GM12878 (cell line): ENCODE results near the gene DLD. TPM values are rescaled to one million over a fixed set of nuclear protein-coding genes. Genes with fewer than 3 reads are reported as not detected.

ENCODE experiments used
- ATAC-seq: fragments of 200-7000 bp; cut with Tn5 transposase; 3 replicates; pipeline ENCODE4 v1.9.1; 2020; ENCODE audit warnings: mild to moderate bottlenecking, moderate library complexity
- BruUV-seq: library from RNA; stranded (reverse); fragments of 400-500 nt; replicated peaks from 2 replicates; lab custom pipeline; 2021; lab: Mats Ljungman, UMichigan
- CTCF ChIA-PET: fragments of 300-600 bp; sonication (Branson Sonifier 250); formaldehyde crosslinking; extraction: SDS; loops from one replicate; lab custom pipeline; 2021; ENCODE audit warnings: inconsistent platforms; lab: Yijun Ruan, JAX
- POLR2A ChIA-PET: fragments of 350-600 bp; formaldehyde crosslinking; extraction: SDS; loops from one replicate; lab custom pipeline; 2021; ENCODE audit warnings: inconsistent platforms; lab: Charles Lee
- RAD21 ChIA-PET: fragments of 300-600 bp; sonication (Branson Sonifier 250); formaldehyde crosslinking; loops from one replicate; lab custom pipeline; 2023; ENCODE audit warnings: antibody characterized with exemption; ENCODE audit not compliant: unreplicated experiment; lab: Charles Lee
- SMC1A ChIA-PET: fragments of 300-600 bp; sonication (Branson Sonifier 250); formaldehyde crosslinking; loops from one replicate; lab custom pipeline; 2023; ENCODE audit not compliant: unreplicated experiment, uncharacterized antibody; lab: Charles Lee
- DNase-seq: peaks from one replicate; pipeline ENCODE4 v3.0.0-alpha.2; 2011; ENCODE audit warnings: low read depth, low spot score
- FAIRE-seq: peaks from 3 replicates; lab custom pipeline; 2011; peaks lifted over from hg19 to GRCh38; lab: Jason Lieb, UNC
- H2AFZ ChIP-seq: 2 replicates; pipeline ENCODE4 v1.6.0; 2011; ENCODE audit warnings: low read depth, low read length, control low read depth; ENCODE audit not compliant: control insufficient read depth
- H3K27ac ChIP-seq: 2 replicates; pipeline ENCODE4 v1.5.1; 2011; ENCODE audit warnings: control low read depth; ENCODE audit not compliant: control insufficient read depth, insufficient read depth
- H3K27me3 ChIP-seq, 2 experiments: replicated peaks in 1 of 2; 2 replicates each; pipeline versions ENCODE4 v1.6.0 to v1.6.1; 2011; ENCODE audit warnings: low read length in 1 of 2; ENCODE audit not compliant: control insufficient read depth in 2 of 2, insufficient read depth in 2 of 2
- H3K36me3 ChIP-seq, 2 experiments: 2 replicates each; pipeline ENCODE4 v1.5.1; 2011; ENCODE audit warnings: low read length in 1 of 2; ENCODE audit not compliant: control insufficient read depth in 2 of 2, insufficient read depth in 2 of 2
- H3K4me1 ChIP-seq: 2 replicates; pipeline ENCODE4 v1.6.1; 2011; ENCODE audit warnings: mild to moderate bottlenecking, low read length, moderate library complexity, mixed read lengths; ENCODE audit not compliant: control insufficient read depth, insufficient read depth
- H3K4me2 ChIP-seq: 2 replicates; pipeline ENCODE4 v1.6.0; 2011; ENCODE audit warnings: control low read depth; ENCODE audit not compliant: control insufficient read depth, insufficient read depth
- H3K4me3 ChIP-seq: fragments of 200-600 bp; sonication (generic); 2 replicates; pipeline ENCODE4 v1.5.1; 2016
- H3K79me2 ChIP-seq: 2 replicates; pipeline ENCODE4 v1.6.0; 2011; ENCODE audit warnings: low read length; ENCODE audit not compliant: control insufficient read depth, insufficient read depth
- H3K9ac ChIP-seq: 2 replicates; pipeline ENCODE4 v1.8.0; 2011; ENCODE audit warnings: low read length, control low read depth, mixed read lengths; ENCODE audit not compliant: control insufficient read depth, insufficient read depth
- H3K9me3 ChIP-seq: replicated peaks from 3 replicates; pipeline ENCODE4 v1.5.1; 2011; ENCODE audit warnings: mild to moderate bottlenecking, low read length; ENCODE audit not compliant: control insufficient read depth, insufficient read depth
- H4K20me1 ChIP-seq: 2 replicates; pipeline ENCODE4 v1.6.0; 2011; ENCODE audit not compliant: control insufficient read depth, insufficient read depth
- BACH1 ChIP-seq: fragments of 450-650 bp; IDR thresholded peaks from 2 replicates; pipeline ENCODE4 v1.6.1; 2017; ENCODE audit warnings: mild to moderate bottlenecking, borderline replicate concordance
- BCL11A ChIP-seq: IDR thresholded peaks from 2 replicates; pipeline ENCODE4 v1.6.1; 2011; ENCODE audit warnings: low read depth, low read length
- CBFB ChIP-seq: IDR thresholded peaks from 2 replicates; pipeline ENCODE4 v1.6.1; 2016; ENCODE audit warnings: antibody characterized with exemption, low read depth
- CBX3 ChIP-seq: fragments of 200-600 bp; sonication (generic); IDR thresholded peaks from 2 replicates; pipeline ENCODE4 v1.6.1; 2016; ENCODE audit warnings: low read depth, borderline replicate concordance
- CBX5 ChIP-seq: sonication (generic); IDR thresholded peaks from 2 replicates; pipeline ENCODE4 v1.6.1; 2016; ENCODE audit warnings: low read depth, moderate library complexity, mild to moderate bottlenecking, inconsistent platforms
- HCFC1 ChIP-seq: fragments of 150-350 bp; IDR thresholded peaks from 2 replicates; pipeline ENCODE4 v1.6.1; 2014; ENCODE audit warnings: low read length
- LARP7 ChIP-seq: fragments of 450-650 bp; IDR thresholded peaks from 2 replicates; pipeline ENCODE4 v1.6.1; 2017; ENCODE audit warnings: mild to moderate bottlenecking
- MEF2B ChIP-seq: fragments of 450-650 bp; IDR thresholded peaks from 2 replicates; pipeline ENCODE4 v1.6.1; 2018; ENCODE audit warnings: mild to moderate bottlenecking, moderate library complexity; ENCODE audit not compliant: partially characterized antibody, poor library complexity, severe bottlenecking
- MTA2 ChIP-seq: fragments of 450-650 bp; IDR thresholded peaks from 2 replicates; pipeline ENCODE4 v1.6.1; 2016; ENCODE audit warnings: low read depth, mild to moderate bottlenecking, moderate library complexity
- NFYB ChIP-seq: IDR thresholded peaks from 2 replicates; pipeline ENCODE4 v1.6.1; 2011; ENCODE audit warnings: low read depth, mild to moderate bottlenecking, low read length, improper control_type of control experiment, moderate library complexity; ENCODE audit not compliant: insufficient read depth
- NRF1 ChIP-seq: conservative IDR thresholded peaks from 2 replicates; pipeline ENCODE4 v1.6.1; 2011; ENCODE audit warnings: mild to moderate bottlenecking, low read depth, low read length, improper control_type of control experiment
- PAX5 ChIP-seq: IDR thresholded peaks from 2 replicates; pipeline ENCODE4 v1.6.1; 2011; ENCODE audit warnings: low read depth, low read length, borderline replicate concordance
- RB1 ChIP-seq: fragments of 450-650 bp; formaldehyde crosslinking; IDR thresholded peaks from 2 replicates; pipeline ENCODE4 v1.6.1; 2017; ENCODE audit warnings: mild to moderate bottlenecking, borderline replicate concordance
- RELA ChIP-seq: fragments of 450-650 bp; IDR thresholded peaks from 2 replicates; pipeline ENCODE4 v1.8.0; 2014; ENCODE audit warnings: borderline replicate concordance; ENCODE audit not compliant: partially characterized antibody
- RUNX3 ChIP-seq: IDR thresholded peaks from 2 replicates; pipeline ENCODE4 v1.6.1; 2012; ENCODE audit warnings: low read length, inconsistent platforms
- SPI1 ChIP-seq: IDR thresholded peaks from 2 replicates; pipeline ENCODE4 v1.6.1; 2011; ENCODE audit warnings: low read depth, mild to moderate bottlenecking, low read length, moderate library complexity, borderline replicate concordance; ENCODE audit not compliant: insufficient read depth
- TCF3 ChIP-seq: IDR thresholded peaks from 2 replicates; pipeline ENCODE4 v1.6.1; 2012; ENCODE audit warnings: low read depth, mild to moderate bottlenecking, low read length, borderline replicate concordance; ENCODE audit not compliant: insufficient read depth
- YY1 ChIP-seq: IDR thresholded peaks from 2 replicates; pipeline ENCODE4 v1.6.1; 2011; ENCODE audit warnings: low read depth, mild to moderate bottlenecking, low read length
- ZNF207 ChIP-seq: fragments of 450-650 bp; IDR thresholded peaks from 2 replicates; pipeline ENCODE4 v1.6.1; 2014; ENCODE audit warnings: antibody characterized with exemption, mild to moderate bottlenecking, borderline replicate concordance
- WGBS: methylation state at CpG from one replicate; pipeline ENCODE4 v1.1.6; 2016; ENCODE audit warnings: low lambda C conversion rate; ENCODE audit not compliant: insufficient replicate concordance, insufficient coverage; ENCODE audit errors: missing lambda C conversion rate; 5-methylcytosine and 5-hydroxymethylcytosine counted together
- in situ Hi-C: fragments of 300-500 bp; cut with MboI; formaldehyde crosslinking; loops from 9 replicates; pipeline ENCODE4 v1.14.3; 2018; ENCODE audit warnings: mixed read lengths
- intact Hi-C: fragments of 100-400 bp; cut with micrococcal nuclease; formaldehyde crosslinking; loops from one replicate; pipeline ENCODE4 v1.14.2; 2022; ENCODE audit not compliant: unreplicated experiment
- polyA plus RNA-seq, 11 experiments: library from polyadenylated mRNA; depleted of rRNA in 4 of 11; unstranded in 6 of 11; stranded (reverse) in 5 of 11; fragments of >200 nt; fragmentation: Nextera tagmentation in 4 of 11; fragmentation: Illumina TruSeq in 1 of 11; extraction: Ambion mirVana in 4 of 11; extraction: Trizol in 1 of 11; gene quantifications; 1 replicate in 1 of 11; 2 replicates in 10 of 11; pipeline versions ENCODE4 v1.2.1 to v1.2.3, GENCODE V29; 2011 to 2016; ENCODE audit warnings: inconsistent platforms in 2 of 11, missing spikeins in 2 of 11, low read depth in 1 of 11
- total RNA-seq, 4 experiments: library from RNA; depleted of rRNA in 3 of 4; stranded (reverse); fragments of >200 nt in 3 of 4; fragmentation: Illumina TruSeq in 1 of 4; extraction: Trizol in 1 of 4; gene quantifications; 2 replicates each; pipeline versions ENCODE4 v1.2.1 to v1.2.3, GENCODE V29; 2013 to 2021
- TF ChIP-seq, protein P1 (sequence below): IDR thresholded peaks from 2 replicates; pipeline ENCODE4 v1.6.1; 2011; ENCODE audit warnings: low read depth, low read length, improper control_type of control experiment, borderline replicate concordance

The DLD gene
- total and polyA plus RNA-seq, 10 of the 15 experiments (the other 5 are each of a cell fraction or from before 2014, with no cell fraction given): 62.7 to 314 (median 161) TPM

DNA sequence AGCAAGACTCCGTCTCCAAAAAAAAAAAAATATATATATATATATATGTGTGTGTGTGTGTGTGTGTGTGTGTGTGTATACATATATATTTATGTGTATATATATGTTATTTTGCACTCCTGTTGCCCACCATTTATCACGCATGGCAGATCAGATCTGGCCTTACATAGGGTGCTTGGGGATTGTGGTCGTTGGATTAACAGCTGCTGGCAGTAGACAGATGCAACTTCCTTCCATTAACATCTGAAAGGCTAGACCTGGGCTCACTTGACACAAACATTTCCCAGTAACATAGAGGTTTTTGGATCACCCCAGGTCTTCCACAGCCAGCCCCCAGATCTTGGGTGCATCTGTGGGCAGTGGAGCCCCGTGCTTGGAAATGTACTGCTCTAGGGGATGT, 40.8 kb upstream of the DLD start:
- no peaks in the 10 kb centered on the region; the same call in 1 of the 2 replicates for H3K4me1 ChIP-seq
- RAD21 ChIA-PET: no interaction called here
- TF ChIP-seq BACH1: no peak
- no peak for TF ChIP-seq RB1
- no peak for TF ChIP-seq ZNF207
- TF ChIP-seq RELA: no peak
- TF ChIP-seq NRF1: no peak
- no peak for TF ChIP-seq SPI1
- TF ChIP-seq NFYB: no peak
- no peak for TF ChIP-seq PAX5
- TF ChIP-seq HCFC1: no peak
- no peak for TF ChIP-seq CBX3
- TF ChIP-seq MEF2B: no peak
- no peak for TF ChIP-seq BCL11A
- TF ChIP-seq, protein P1, sequence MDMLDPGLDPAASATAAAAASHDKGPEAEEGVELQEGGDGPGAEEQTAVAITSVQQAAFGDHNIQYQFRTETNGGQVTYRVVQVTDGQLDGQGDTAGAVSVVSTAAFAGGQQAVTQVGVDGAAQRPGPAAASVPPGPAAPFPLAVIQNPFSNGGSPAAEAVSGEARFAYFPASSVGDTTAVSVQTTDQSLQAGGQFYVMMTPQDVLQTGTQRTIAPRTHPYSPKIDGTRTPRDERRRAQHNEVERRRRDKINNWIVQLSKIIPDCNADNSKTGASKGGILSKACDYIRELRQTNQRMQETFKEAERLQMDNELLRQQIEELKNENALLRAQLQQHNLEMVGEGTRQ: no peak
- TF ChIP-seq TCF3: no peak
- no peak for TF ChIP-seq RUNX3
- no peak for TF ChIP-seq MTA2
- no peak for TF ChIP-seq YY1
- TF ChIP-seq CBX5: no peak
- no peak for TF ChIP-seq CBFB
- no peak for TF ChIP-seq LARP7
- TF ChIP-seq, all 136 proteins: peak for 0
- H2AFZ ChIP-seq: no peak overlapping the region
- POLR2A ChIA-PET: interaction anchor here (0.7 kb wide), 1 partner anchor 188 kb away, joined by 4 read pairs; no protein-coding TSS in a partner anchor
- FAIRE-seq: no peak
- H3K9ac ChIP-seq: no peak overlapping the region
- H4K20me1 ChIP-seq: no peaks in the 10 kb centered on the region
- BruUV-seq: no TSS peak
- no peak for DNase-seq
- H3K4me2 ChIP-seq: no peak overlapping the region
- 16% methylated on average over 4 of the region's 4 CpGs for whole genome bisulfite sequencing
- no peaks in the 10 kb centered on the region for H3K79me2 ChIP-seq
- in situ Hi-C loops: no loop called here
- no peaks in the 10 kb centered on the region; a peak in 1 of 4 replicates for H3K27me3 ChIP-seq
- intact Hi-C loops: no loop called here
- no peak for ATAC-seq
- no peak overlapping the region for H3K4me3 ChIP-seq
- CTCF ChIA-PET: no interaction called here
- SMC1A ChIA-PET: no interaction called here
- no peak overlapping the region for H3K27ac ChIP-seq
- no peaks in the 10 kb centered on the region; the same call in 2 of the 3 replicates for H3K9me3 ChIP-seq
- H3K36me3 ChIP-seq: no peaks in the 10 kb centered on the region
